ENCODE measurements around the gene CYP4F2. TPM values are rescaled to one million over a fixed set of nuclear protein-coding genes. Genes with fewer than 3 reads are reported as not detected.

Gene CYP4F2
- total RNA-seq, 4 donors from 2014 or later, result not detected

- H3K4me3 ChIP-seq, result no peak overlapping the region
- peaks cover 0 to 46% (median 0%) of the 10 kb centered on the region in 4 donors for H3K27me3 ChIP-seq
- no peak for DNase-seq (ENCODE audit: extremely low spot score)
- no peaks in the 10 kb centered on the region for H3K4me1 ChIP-seq
- no peaks in the 10 kb centered on the region for H3K36me3 ChIP-seq
- no peaks in the 10 kb centered on the region for H3K9me3 ChIP-seq
- intact Hi-C loops (cut with DNase I), result loop anchor here (5.0 kb wide), 1 partner anchor 243 kb away; no protein-coding TSS in a partner anchor
- no peak overlapping the region for H3K27ac ChIP-seq (replicated peaks in 1 of 4)
- WGBS, result 59% methylated on average over 9 of the region's 9 CpGs
- TF ChIP-seq POLR2A (IDR thresholded peaks at IDR 0.05; ENCODE audit: low read depth) (no peak), EP300 (IDR thresholded peaks at IDR 0.05) (no peak), CTCF (IDR thresholded peaks at IDR 0.05) (no peak), POLR2AphosphoS5 (IDR thresholded peaks at IDR 0.05) (no peak)
These were observed 28.0 kb downstream of the CYP4F2 start for GRCh38 chr19:15869873-15870272.

DNA sequence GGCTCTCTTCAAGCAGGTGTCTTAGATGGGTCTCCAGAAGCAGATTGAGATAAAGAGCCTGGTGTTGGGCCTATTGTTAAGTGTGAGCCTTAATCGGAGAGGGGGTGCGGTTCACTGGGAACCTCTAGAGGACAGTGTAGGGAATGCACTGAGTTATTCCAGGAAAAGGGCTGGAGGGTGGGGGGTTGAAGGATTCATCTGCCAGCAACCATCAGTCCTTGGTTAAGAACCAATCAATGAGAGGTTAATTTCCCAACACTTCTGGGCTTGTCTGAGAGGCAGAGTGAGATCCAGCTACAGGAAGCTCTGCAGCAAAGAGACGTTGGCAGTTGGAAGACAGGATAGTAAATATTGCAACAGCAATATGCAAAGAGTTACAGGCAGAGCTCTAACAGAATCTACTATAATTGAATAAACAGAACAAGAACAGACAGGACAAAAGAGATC lies 28.7 kb downstream of the CYP4F2 start:
- H3K27ac ChIP-seq (replicated peaks in 1 of 4), result no peak overlapping the region
- peak; percentile 49 to 69 (median 54) for TF ChIP-seq CTCF (IDR thresholded peaks at IDR 0.05)
- TF ChIP-seq POLR2A (IDR thresholded peaks at IDR 0.05; ENCODE audit: low read depth), result no peak
- no peaks in the 10 kb centered on the region for H3K36me3 ChIP-seq
- peaks cover 0 to 46% (median 0%) of the 10 kb centered on the region in 4 donors for H3K27me3 ChIP-seq
- no peaks in the 10 kb centered on the region for H3K9me3 ChIP-seq
- 8% methylated on average over 3 of the region's 3 CpGs for WGBS
- H3K4me3 ChIP-seq, result no peak overlapping the region
- no peaks in the 10 kb centered on the region for H3K4me1 ChIP-seq
- DNase-seq (ENCODE audit: extremely low spot score), result no peak
- intact Hi-C loops (cut with DNase I), result loop anchor here (5.0 kb wide), 1 partner anchor 242 kb away; no protein-coding TSS in a partner anchor

GRCh38 chr19:15866636-15867035 lies 31.2 kb downstream of the CYP4F2 start:
- intact Hi-C loops (cut with DNase I), result loop anchor here (5.0 kb wide), 1 partner anchor 239 kb away; no protein-coding TSS in a partner anchor
- Histone ChIP-seq H3K27ac (replicated peaks in 1 of 4) (no peak overlapping the region), H3K4me3 (no peak overlapping the region), H3K4me1 (no peaks in the 10 kb centered on the region), H3K36me3 (no peaks in the 10 kb centered on the region), H3K27me3 (peaks cover 0 to 38% (median 0%) of the 10 kb centered on the region in 4 donors), H3K9me3 (no peaks in the 10 kb centered on the region)
- WGBS, result 66% methylated on average over 5 of the region's 5 CpGs
- no peak for DNase-seq (ENCODE audit: extremely low spot score)
- TF ChIP-seq POLR2A (IDR thresholded peaks at IDR 0.05; ENCODE audit: low read depth) (no peak), POLR2AphosphoS5 (IDR thresholded peaks at IDR 0.05) (no peak), EP300 (IDR thresholded peaks at IDR 0.05) (no peak), CTCF (IDR thresholded peaks at IDR 0.05) (no peak)

DNA sequence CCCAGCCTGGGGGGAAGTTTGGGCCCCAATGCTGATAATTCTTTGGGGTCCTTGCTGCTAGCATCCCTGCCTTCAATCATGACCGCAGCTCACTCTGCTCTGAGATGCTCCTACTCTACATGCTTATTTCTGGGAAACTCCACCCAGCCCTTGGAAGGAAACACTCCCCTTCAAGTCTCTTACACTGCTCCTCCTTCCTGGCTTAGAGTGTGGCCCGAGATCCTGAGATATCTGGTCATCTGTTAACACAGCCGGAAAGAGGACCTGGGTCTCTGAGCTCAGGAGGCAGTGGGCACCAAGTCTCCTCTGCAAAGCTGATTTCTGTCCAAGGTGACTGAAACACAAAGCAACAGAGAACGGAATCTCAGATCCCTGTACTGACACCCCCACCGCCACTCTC lies 33.0 kb downstream of the CYP4F2 start:
- WGBS, result 53% methylated on average over 5 of the region's 5 CpGs
- H3K27ac ChIP-seq (replicated peaks in 1 of 4), result no peak overlapping the region
- no peaks in the 10 kb centered on the region for H3K36me3 ChIP-seq
- no peaks in the 10 kb centered on the region for H3K9me3 ChIP-seq
- intact Hi-C loops (cut with DNase I), result loop anchor here (5.0 kb wide), 1 partner anchor 238 kb away; no protein-coding TSS in a partner anchor
- H3K27me3 ChIP-seq, result peaks cover 0 to 30% (median 0%) of the 10 kb centered on the region in 4 donors
- no peak for DNase-seq (ENCODE audit: extremely low spot score)
- no peak overlapping the region for H3K4me3 ChIP-seq
- no peak for TF ChIP-seq CTCF (IDR thresholded peaks at IDR 0.05)
- TF ChIP-seq POLR2AphosphoS5 (IDR thresholded peaks at IDR 0.05), result no peak
- TF ChIP-seq POLR2A (IDR thresholded peaks at IDR 0.05; ENCODE audit: low read depth), result no peak
- TF ChIP-seq EP300 (IDR thresholded peaks at IDR 0.05), result no peak
- H3K4me1 ChIP-seq, result no peaks in the 10 kb centered on the region

DNA sequence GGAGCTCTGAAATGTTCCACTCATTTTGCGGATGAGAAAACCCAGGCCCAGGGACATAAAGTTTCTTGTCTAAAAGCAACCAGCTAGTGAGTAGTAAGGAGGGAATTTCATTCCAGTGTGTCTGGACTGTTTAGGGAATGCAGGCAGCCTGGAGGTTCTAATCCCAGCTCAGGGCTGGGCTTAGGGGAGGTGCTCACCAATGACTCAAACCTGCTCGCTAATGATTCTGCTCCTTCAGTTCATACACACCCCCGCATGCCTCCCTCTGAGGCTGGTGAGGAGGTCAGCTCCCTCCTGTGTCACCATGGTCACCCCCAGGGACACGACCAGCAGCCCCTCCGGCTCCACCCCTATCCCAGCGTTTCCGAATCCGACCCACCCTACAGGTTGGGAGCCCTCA lies 34.6 kb downstream of the CYP4F2 start:
- TF ChIP-seq EP300 (IDR thresholded peaks at IDR 0.05), result no peak
- no peak for TF ChIP-seq POLR2A (IDR thresholded peaks at IDR 0.05; ENCODE audit: low read depth)
- TF ChIP-seq POLR2AphosphoS5 (IDR thresholded peaks at IDR 0.05), result no peak
- TF ChIP-seq CTCF (IDR thresholded peaks at IDR 0.05), result no peak
- no peak overlapping the region for H3K4me3 ChIP-seq
- H3K27ac ChIP-seq (replicated peaks in 1 of 4), result no peak overlapping the region
- no peaks in the 10 kb centered on the region for H3K4me1 ChIP-seq
- intact Hi-C loops (cut with DNase I), result no loop called here
- H3K36me3 ChIP-seq, result no peaks in the 10 kb centered on the region
- whole genome bisulfite sequencing, result 77% methylated on average over 8 of the region's 8 CpGs
- H3K9me3 ChIP-seq, result no peaks in the 10 kb centered on the region
- no peak for DNase-seq (ENCODE audit: extremely low spot score)
- peaks cover 0 to 30% (median 0%) of the 10 kb centered on the region in 4 donors for H3K27me3 ChIP-seq

All from esophagus muscularis mucosa (tissue), 4 donors.